Measurements from ENCODE around the gene CYB561D1.

- TF ChIP-seq CTCF (IDR thresholded peaks at IDR 0.05) = no peak
- no peak for TF ChIP-seq POLR2A (IDR thresholded peaks at IDR 0.05)
Measured at GRCh38 chr1:109478806-109479205, 15.1 kb upstream of the CYB561D1 start.

All from lower leg skin (tissue), 3 donors.